Activated CD4-positive, alpha-beta T cell treated with anti-CD3 and anti-CD28 coated beads for 4 hours (primary cell): ENCODE data around the gene TNIK.

Source experiments
- DNase-seq, 2 donors: peaks; one replicate each; pipeline ENCODE4 v3.0.0-alpha.2; 2020

Gene TNIK

GRCh38 chr3:171416061-171416460 lies 44.1 kb downstream of the TNIK start:
- DNase-seq = no peak

DNA sequence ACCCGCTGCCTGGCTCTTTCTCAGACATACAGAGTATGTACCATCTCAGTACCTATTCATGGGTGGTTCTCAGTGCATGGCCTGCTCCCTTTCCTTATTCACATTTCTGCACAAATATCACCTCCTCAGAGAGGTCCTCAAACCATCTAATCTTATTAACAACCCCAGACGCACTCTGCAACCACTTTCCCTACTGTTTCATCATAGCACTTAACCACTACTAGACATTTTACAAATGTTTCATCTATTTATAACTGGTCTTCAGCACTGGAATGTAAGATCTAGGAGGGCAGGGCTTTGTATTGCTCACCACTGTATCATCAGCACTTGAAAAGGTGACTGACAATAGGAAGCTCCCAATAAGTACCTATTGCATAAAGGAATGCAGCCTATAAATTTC lies 45.1 kb downstream of the TNIK start:
- DNase-seq = no peak

- no peak for DNase-seq
These were observed 47.7 kb downstream of the TNIK start for GRCh38 chr3:171412473-171412872.

DNA sequence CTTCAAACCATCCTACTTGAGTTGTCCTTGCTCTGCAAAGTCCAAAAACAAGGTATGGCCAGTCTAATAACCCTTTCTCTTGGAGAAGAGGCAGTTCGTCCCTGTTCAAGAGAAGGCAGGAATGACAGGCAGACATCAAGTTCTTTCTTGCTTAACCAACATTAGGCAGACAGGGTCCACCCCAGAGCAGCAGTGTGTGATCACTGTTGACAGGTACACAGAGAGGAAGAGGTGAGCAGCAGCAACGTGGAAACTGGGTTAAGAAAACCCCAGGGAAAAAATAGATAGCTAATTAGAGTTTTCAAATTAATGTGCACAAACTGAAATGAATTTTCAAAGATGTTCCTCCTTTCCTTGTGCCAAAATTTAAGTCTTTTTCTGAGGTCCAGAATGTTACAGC lies 48.2 kb downstream of the TNIK start:
- no peak for DNase-seq

DNA sequence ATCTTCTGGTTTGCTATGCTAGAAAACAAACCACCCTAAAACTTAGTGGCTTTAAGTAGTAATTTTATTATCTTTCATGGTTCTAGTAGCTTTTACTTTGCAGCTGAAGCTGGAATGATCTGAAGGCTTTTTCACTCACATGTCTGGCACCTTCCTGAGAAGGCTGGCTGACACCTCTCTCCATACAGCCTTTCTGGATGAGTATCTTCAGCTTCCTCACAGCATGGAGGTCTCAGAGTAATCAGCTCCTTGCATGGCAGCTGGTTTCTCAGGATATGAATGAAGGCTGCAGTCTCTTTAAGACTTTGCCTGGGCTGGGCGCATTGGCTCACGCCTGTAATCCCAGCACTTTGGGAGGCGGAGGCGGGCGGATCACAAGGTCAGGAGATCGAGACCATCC lies 50.0 kb downstream of the TNIK start:
- no peak for DNase-seq

DNA sequence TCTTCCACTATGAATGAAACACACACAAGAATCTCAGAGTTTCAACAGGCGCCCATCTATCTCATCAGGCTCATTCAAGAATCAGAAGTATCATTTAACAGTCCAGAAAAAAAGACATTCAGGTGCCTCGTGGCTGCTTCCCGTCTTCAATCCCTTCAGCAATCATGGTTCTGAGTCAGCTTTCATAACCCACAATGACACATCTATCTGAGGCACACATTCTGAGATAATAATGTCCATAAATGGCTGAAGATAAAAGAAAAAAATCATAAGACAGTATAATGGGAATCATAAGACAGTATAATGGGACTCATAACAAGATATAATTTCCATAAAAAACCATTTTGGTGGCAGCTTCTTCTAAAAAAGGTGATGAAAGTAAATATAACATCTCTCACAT lies 52.4 kb downstream of the TNIK start:
- DNase-seq = no peak

DNA sequence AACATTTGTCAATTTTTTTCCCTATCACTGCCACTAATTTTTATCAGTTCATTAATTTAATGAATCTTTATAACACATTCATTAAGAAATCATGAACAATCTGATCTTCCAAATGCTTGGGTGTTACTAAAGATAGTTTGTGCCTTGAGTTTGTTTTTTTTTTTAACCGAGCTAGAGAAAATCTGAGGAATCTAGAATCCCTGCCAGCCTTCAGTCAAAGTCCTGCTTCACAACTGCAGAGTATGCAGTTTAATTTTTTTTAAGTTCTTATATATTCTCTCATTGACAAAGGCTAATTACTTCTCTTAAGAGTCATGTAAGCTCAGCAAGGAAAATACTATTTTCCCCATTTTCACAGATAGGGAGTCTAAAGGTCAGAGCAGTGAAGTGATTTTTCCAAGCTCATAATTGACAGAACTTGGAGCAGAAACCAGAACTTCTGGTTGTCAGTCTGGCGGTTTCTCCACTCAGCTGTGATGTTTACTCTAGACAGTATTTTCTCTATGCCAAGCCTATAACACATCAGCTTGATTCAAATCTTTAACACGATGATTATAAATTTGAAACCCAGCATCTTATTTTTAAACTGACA lies 55.7 kb downstream of the TNIK start:
- no peak for DNase-seq

DNA sequence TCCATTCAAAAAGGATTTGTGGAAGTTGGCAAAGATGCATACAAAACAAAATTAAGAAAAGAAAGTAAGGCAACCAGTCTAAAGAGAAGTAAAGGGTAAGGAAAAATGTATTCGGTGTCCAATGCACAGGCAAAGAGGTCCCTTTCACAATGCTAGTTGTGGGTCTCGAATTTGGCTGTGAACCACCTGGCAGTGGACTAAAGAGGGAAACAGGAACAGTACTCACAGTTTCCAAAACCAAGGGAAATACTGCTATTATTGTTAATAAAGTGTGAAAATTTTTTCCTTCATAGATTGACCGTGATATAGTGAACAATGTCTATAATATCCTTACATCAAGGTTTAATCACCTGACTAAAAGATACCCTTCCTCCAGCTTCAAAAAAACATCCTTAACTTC lies 57.9 kb downstream of the TNIK start:
- no peak for DNase-seq

DNA sequence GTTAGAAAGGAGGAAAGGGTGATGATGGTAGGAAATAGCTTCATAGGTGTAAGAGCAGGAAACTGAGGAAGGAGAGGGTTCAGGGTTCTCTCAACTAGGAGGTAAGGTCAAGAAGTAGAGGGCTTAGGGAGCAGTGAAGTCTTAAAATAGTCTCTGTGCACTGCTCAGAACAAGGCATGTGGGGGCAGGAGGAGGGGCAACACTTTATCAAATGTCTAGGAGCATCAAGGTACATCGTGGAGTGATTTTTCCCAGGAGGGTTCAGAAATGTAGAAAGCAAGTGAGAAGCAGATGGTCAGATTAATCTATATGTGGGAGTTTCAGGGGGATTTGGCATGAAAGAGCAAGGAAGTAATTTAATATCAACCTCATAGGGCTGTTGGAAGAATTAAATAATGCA lies 58.8 kb downstream of the TNIK start:
- DNase-seq = no peak

- no peak for DNase-seq
These were observed 60.4 kb downstream of the TNIK start for GRCh38 chr3:171399842-171400241.

DNA sequence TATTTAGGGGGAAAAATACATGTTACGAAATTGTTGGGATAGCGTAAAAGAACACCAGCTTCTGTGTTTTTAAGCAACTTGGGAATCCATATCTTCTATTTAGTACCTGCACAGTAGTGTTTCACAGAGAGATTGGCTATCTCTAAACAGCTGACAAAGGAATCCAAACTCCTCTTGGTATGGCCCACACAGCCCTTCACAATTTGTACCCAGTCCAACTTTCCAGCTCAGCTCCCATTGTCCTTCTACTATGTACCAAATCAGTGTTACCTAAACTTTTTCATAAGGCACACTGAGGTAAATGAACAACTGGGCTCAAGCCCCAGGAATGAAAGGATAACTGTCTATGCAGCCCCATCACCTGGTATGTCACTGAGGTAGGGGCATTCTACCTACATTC lies 61.9 kb downstream of the TNIK start:
- DNase-seq = no peak

DNA sequence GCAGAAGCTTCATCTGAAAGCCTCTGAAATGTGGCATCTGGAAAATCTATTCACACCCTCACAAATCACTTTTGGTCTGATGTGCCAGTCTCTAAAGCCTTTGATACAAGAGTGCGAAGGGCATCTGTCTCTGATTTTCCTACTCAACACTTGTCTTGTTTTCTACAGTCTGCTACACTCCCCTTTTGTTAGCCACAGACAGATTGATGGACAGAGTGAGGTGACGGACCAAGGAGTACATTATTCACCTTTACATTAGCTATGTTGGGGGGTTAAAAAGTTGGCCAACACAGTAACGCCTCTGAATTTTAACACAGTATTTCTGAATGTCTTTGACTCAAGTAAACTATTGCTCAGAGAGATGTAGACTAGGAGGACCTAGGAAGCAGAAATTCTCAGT lies 63.1 kb downstream of the TNIK start:
- no peak for DNase-seq

DNA sequence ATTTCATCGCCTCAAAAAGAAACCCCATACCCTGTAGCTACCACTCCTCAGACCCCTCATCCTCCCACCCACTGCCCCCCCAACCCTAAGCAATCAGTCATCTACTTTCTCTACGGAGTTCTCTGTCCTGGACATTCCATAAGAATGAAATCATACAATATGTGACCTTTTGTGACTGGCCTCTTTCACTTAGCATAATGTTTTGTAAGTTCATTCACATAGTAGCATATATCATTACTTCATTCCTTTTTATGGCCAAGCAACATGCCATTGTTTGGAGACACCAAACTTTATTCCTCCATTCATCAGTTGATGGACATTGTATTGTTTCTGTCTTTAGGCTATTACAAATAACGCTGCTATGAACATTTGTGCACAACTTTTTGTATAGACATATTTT lies 64.2 kb downstream of the TNIK start:
- DNase-seq = no peak

DNA sequence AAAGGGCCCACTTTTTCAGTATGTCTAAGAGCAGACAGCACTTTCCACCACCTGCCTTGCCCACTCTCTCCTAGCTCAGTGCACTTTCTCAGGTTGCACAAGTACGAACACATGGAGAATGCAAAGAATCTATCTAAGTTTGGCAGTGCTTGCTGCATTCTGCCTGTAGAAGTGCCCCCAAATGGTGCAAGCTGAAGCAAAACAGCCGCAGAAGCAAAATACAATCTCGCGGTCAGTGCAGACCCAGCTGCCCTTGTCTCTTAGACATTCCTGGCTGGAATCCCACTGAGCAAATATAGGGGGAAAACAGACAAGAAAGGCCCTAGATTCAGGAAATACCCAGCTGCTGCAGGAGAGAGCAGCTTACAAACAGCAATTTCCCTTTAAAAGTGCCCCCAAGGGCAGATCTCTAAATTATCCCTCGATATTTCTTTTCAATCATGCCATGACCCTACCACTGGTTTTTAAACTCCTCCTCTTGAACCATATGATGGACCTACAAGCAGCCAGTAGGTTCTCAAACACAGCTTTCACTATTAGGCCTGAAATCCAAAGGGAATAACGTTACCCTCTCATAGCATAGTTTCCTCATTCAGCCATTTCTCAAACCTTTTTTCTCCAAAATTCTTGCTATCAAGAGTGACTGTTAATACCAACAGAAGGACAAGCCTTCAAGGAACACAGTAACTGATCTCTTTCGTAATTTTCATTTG lies 67.0 kb downstream of the TNIK start:
- DNase-seq = no peak

DNA sequence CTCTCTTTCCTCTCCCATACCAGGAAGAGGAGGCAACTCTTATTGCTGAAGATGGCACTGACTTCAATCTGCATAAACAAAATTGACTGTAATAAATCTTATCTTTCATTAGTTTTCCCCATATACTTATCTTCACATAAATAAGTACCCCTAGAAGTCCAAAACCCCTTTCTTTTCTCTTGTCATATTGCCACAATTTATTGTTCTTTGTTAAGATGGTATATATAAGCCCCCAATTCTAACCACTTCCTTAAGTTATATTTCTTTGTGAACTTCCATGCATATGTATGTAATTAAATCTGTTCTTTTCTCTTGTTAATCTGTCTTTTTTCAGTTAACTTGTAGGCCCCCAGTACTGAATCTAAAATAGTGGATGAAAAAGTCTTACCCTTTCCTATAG lies 68.8 kb downstream of the TNIK start:
- no peak for DNase-seq

DNA sequence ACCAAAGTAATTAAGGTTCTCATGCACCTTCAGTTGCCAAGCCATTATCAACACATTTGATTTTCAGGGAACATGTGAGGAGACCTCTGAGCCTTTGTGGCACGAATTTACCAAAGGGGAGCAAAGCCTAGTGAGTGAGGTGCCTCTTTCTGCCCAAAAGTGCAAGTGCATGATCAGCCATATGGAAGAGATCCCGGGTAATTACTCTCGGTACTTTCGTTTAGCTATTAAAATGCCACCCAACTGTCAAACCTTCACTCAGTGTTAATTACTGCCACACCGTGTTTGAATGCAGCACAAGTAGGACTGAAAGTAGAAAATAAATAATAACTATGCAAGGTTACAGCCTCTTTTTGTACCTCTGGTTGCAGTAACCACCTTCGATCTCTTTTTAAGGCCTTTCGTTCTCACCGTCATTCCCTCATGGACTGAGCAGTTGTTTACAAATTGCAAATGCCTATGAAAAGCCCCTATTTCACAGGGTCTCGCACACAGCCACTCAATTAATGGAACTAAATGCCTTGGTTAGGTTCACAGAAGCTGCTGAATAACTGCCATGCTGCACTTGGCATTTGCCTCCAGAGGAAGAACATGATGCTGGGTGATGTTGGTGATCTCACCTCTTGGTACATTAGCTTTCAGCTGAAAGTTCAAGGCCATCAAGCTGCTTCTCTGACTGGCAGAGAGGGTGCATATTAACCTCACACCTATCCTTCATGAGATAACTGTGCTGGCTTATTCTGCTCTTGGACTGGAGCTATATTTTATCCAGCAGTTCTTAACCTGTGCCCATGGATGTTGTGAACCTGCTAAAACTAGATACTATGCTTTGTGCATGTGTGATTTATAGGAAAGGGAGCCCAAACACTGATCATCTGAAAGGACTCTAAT lies 69.9 kb downstream of the TNIK start:
- DNase-seq = no peak

DNA sequence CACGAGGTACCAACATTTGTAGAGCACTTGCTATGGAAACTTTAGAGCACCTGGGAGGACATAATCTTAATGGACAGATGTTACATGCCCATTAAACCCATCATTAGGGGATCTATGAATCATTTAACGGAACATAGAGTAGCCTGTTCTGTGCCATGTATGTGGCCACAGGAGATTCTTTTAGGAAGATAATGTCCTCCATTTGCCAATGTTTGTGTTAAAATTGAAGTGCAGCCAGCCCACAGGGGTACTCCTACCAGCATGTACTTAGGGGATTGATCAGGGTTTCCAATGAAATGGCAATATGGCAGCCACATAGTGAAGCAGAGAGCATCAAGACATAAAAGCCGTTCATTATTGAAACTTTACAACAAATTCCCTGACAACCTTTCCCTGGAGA lies 70.7 kb downstream of the TNIK start:
- no peak for DNase-seq

GRCh38 chr3:171388527-171388926 lies 71.7 kb downstream of the TNIK start:
- DNase-seq = no peak

DNA sequence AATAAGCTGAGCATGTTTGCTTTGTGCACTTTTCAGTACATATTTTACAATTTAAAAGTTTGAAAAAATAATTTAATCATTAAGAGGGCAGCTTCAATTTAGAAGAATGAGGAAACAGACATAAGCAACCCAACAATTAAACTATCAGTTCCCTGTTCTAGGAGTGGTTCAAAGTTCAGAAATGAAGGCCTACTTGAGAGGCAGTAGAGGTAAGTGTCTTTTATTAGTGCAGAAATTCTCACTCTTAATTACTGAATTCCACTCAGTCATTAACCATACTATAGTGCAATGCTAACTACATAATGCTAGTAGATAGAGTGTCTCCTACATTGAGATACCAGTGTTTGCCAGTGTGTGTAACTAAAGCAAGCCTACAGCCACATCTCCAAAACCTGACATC lies 73.1 kb downstream of the TNIK start:
- no peak for DNase-seq

DNA sequence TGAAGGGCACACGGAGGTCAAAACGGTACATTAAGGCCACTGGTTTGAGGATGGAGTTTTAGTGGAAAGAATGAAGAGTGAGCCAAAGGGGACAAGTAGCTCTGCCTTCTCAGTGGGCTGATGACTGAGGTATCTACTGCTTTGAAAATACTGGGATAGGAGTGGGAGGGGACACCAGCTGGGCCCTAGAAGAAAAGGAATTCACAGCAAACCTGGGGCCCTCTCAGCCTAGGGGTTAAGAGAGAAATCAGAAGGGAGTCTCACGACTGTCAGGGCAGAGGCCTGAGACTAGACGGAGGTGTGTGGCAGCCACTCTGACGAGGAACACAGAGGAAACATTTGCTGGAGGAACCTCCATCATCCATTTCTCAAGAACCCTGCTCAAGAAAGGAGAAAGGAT lies 75.1 kb downstream of the TNIK start:
- no peak for DNase-seq

DNA sequence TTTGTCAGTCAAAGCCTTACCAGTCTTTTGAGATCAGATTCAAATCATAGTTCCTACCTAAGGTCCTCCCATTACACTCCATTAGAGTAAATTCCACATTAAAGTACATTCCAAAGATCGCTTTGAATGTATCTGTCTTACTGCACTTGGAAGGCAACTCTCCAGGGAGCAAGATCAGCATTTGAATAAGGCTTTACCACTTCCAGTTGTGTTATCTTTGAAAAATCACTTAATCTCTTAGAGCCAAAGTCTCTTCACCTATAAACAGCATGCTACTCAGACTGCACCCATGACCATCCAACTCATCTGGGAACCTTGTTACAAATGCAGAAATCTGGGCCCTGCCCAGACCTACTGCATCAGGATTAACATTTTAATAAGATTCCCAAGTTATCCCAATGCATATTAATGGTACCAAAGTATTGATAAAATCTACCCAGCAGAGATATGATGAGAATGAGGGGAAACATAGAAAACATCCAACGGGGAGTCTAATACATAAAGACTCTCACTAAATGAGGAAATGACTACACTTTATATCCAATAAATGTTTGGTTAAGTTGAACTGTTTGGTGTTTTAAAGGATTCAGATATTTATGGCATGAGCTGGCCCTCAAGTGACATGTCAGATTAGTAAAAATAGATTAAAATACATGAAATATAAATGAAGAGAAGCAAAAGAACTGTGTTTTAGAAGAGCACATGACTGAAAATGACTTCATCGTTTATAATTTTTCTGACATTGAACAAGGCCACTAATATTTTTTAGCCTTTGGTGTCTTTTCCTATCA lies 75.9 kb downstream of the TNIK start:
- DNase-seq = no peak

- DNase-seq = no peak
These were observed 76.8 kb downstream of the TNIK start for GRCh38 chr3:171383206-171384018.
